Measurements from ENCODE around the gene ATP6V0A1. TPM values are rescaled to one million over a fixed set of nuclear protein-coding genes. Genes with fewer than 3 reads are reported as not detected.
A peak's percentile ranks its signal among the peaks of the same experiment; 100 is the strongest.

The ATP6V0A1 gene
- total and polyA plus RNA-seq, 7 experiments from 2014 or later, result 10.7 to 74.8 (median 17.4) TPM

DNA sequence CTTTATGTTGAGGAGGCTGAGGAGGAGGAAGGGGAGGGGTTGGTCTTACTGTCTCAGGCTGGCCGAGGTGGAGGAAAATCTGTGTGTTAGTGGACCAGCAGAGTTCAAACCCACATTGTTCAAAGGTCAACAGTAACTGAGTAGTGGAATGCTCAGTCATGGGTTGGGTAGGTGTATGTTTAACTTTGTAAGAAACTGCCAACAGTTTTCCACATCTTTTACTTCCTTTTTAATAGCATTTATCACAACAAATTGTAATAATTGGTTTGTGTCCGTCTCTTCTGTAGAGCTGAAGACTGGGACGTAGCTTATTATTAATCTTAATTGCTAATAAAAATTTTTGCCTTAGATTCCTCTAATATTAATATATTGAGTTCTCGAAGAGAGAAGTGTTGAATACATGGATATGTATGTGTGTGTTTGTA is 5.3 kb downstream of the ATP6V0A1 start:
- ChIA-PET POLR2A (interaction anchor here (0.7 to 1.3 kb wide), 2 partner anchors 23 to 128 kb away, joined by 3 read pairs; no protein-coding TSS in a partner anchor), CTCF (interaction anchor here (0.6 kb wide), 1 partner anchor 51 kb away, joined by 5 read pairs; no protein-coding TSS in a partner anchor)

DNA sequence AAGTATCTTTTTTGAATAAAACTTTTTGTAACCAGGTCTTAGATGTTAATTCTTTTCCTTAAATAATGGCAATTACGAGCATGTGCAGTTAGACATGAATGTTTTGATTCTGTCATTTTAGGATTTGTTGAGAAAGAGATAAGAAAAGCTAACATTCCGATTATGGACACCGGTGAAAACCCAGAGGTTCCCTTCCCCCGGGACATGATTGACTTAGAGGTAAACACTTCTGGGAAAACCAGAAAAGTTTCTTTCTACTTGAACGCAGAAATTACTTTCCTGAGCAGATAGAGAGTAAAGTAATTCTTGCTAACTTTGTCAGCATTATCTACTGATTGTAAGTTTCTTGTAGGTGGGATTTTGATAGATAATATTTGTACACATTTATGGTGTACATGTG is 9.2 kb downstream of the ATP6V0A1 start:
- H3K4me3 Mint-ChIP-seq, result no peak overlapping the region
- Histone ChIP-seq H3K27ac (ENCODE audit: low read depth, low read length) (no peak overlapping the region), H3K9me3 (ENCODE audit: control insufficient read depth in 2 of 3, low read length in 3 of 3) (no peaks in the 10 kb centered on the region), H3K36me3 (ENCODE audit: control insufficient read depth in 2 of 3, insufficient read depth in 3 of 3, low read length in 3 of 3) (peaks cover 0 to 34% (median 0%) of the 10 kb centered on the region in 3 experiments), H3K4me3 (ENCODE audit: low read length) (no peak overlapping the region), H3K27me3 (ENCODE audit: control insufficient read depth in 2 of 2, insufficient read depth in 2 of 2, low read length in 2 of 2) (no peaks in the 10 kb centered on the region), H3K4me1 (ENCODE audit: control insufficient read depth in 2 of 2, insufficient read depth in 2 of 2, low read length in 2 of 2) (no peaks in the 10 kb centered on the region)
- peaks cover 3 to 53% (median 26%) of the 10 kb centered on the region in 5 donors for H3K36me3 Mint-ChIP-seq
- no peak overlapping the region for H3K27ac Mint-ChIP-seq
- ChIA-PET POLR2A (no interaction called here), CTCF (no interaction called here)
- H3K9me3 Mint-ChIP-seq, result no peaks in the 10 kb centered on the region
- intact Hi-C loops (cut with micrococcal nuclease), result no loop called here
- ATAC-seq (no peak), DNase-seq (no peak)
- H3K4me1 Mint-ChIP-seq, result peaks cover 0 to 3% (median 0%) of the 10 kb centered on the region in 7 donors
- no peaks in the 10 kb centered on the region for H3K27me3 Mint-ChIP-seq

More for the DNA sequence above, 5.3 kb downstream of the ATP6V0A1 start:
- Mint-ChIP-seq H3K36me3 (peaks cover 0 to 36% (median 32%) of the 10 kb centered on the region in 5 donors), H3K27me3 (peaks cover 0 to 3% (median 0%) of the 10 kb centered on the region in 5 donors), H3K9me3 (no peaks in the 10 kb centered on the region), H3K4me1 (peaks cover 8 to 21% (median 19%) of the 10 kb centered on the region in 7 donors), H3K4me3 (no peak overlapping the region), H3K27ac (no peak overlapping the region)
- H3K9me3 ChIP-seq (ENCODE audit: control insufficient read depth in 2 of 3, low read length in 3 of 3), result no peaks in the 10 kb centered on the region
- H3K4me1 ChIP-seq (ENCODE audit: control insufficient read depth in 2 of 2, insufficient read depth in 2 of 2, low read length in 2 of 2), result peaks cover 12 to 19% of the 10 kb centered on the region in 2 donors
- intact Hi-C loops (cut with micrococcal nuclease), result no loop called here
- H3K27me3 ChIP-seq (ENCODE audit: control insufficient read depth in 2 of 2, insufficient read depth in 2 of 2, low read length in 2 of 2), result no peaks in the 10 kb centered on the region
- no peak overlapping the region for H3K27ac ChIP-seq (ENCODE audit: low read depth, low read length)
- H3K36me3 ChIP-seq (ENCODE audit: control insufficient read depth in 2 of 3, insufficient read depth in 3 of 3, low read length in 3 of 3), result peaks cover 0 to 17% (median 0%) of the 10 kb centered on the region in 3 experiments
- no peak overlapping the region for H3K4me3 ChIP-seq (ENCODE audit: low read length)
- ATAC-seq (no peak), DNase-seq (no peak)

- Mint-ChIP-seq H3K27ac (no peak overlapping the region), H3K9me3 (no peaks in the 10 kb centered on the region), H3K36me3 (peaks cover 10 to 67% (median 35%) of the 10 kb centered on the region in 5 donors), H3K4me1 (peaks cover 0 to 12% (median 6%) of the 10 kb centered on the region in 7 donors), H3K4me3 (no peak overlapping the region), H3K27me3 (no peaks in the 10 kb centered on the region)
- ChIA-PET POLR2A (no interaction called here), CTCF (no interaction called here)
- DNase-seq (no peak), ATAC-seq (no peak)
- no peaks in the 10 kb centered on the region for H3K27me3 ChIP-seq (ENCODE audit: control insufficient read depth in 2 of 2, insufficient read depth in 2 of 2, low read length in 2 of 2)
- no peaks in the 10 kb centered on the region for H3K9me3 ChIP-seq (ENCODE audit: control insufficient read depth in 2 of 3, low read length in 3 of 3)
- H3K27ac ChIP-seq (ENCODE audit: low read depth, low read length), result no peak overlapping the region
- H3K4me1 ChIP-seq (ENCODE audit: control insufficient read depth in 2 of 2, insufficient read depth in 2 of 2, low read length in 2 of 2), result no peaks in the 10 kb centered on the region
- H3K36me3 ChIP-seq (ENCODE audit: control insufficient read depth in 2 of 3, insufficient read depth in 3 of 3, low read length in 3 of 3), result peaks cover 0 to 31% (median 4%) of the 10 kb centered on the region in 3 experiments
- H3K4me3 ChIP-seq (ENCODE audit: low read length), result no peak overlapping the region
- intact Hi-C loops (cut with micrococcal nuclease), result no loop called here
These were observed 14.2 kb downstream of the ATP6V0A1 start for GRCh38 chr17:42472709-42473521.

DNA sequence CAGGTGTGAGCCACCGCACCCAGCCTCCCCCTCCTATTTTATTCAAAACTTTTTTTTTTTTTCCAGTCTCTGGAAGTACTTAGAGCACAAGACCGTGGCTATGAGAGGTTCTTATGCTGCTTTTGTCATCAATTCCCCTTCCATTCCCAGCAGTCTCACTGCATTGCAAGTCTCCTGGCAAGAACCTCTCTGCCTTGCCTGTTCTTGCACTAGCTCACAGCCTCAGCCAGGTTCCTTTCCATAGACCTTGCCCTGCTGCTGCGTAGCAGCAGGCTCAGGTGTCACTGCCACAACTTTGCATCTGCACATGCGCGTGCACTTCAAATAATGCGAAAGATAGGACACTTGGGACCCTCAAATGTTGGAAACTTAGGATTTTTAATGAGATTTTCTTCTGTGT is 15.6 kb downstream of the ATP6V0A1 start:
- no peak for ATAC-seq
- H3K9me3 Mint-ChIP-seq, result no peaks in the 10 kb centered on the region
- no peak overlapping the region for H3K27ac ChIP-seq (ENCODE audit: low read depth, low read length)
- H3K4me3 Mint-ChIP-seq, result no peak overlapping the region
- ChIA-PET CTCF (interaction anchor here (0.6 kb wide), 1 partner anchor 20 kb away, joined by 4 read pairs; no protein-coding TSS in a partner anchor), POLR2A (no interaction called here)
- H3K4me1 Mint-ChIP-seq, result peaks cover 0 to 12% (median 6%) of the 10 kb centered on the region in 7 donors
- H3K4me1 ChIP-seq (ENCODE audit: control insufficient read depth in 2 of 2, insufficient read depth in 2 of 2, low read length in 2 of 2), result no peaks in the 10 kb centered on the region
- intact Hi-C loops (cut with micrococcal nuclease), result no loop called here
- H3K27me3 Mint-ChIP-seq, result no peaks in the 10 kb centered on the region
- no peak for DNase-seq
- no peaks in the 10 kb centered on the region for H3K27me3 ChIP-seq (ENCODE audit: control insufficient read depth in 2 of 2, insufficient read depth in 2 of 2, low read length in 2 of 2)
- H3K9me3 ChIP-seq (ENCODE audit: control insufficient read depth in 2 of 3, low read length in 3 of 3), result no peaks in the 10 kb centered on the region
- H3K4me3 ChIP-seq (ENCODE audit: low read length), result no peak overlapping the region
- no peak overlapping the region for H3K27ac Mint-ChIP-seq
- H3K36me3 Mint-ChIP-seq, result peaks cover 10 to 67% (median 34%) of the 10 kb centered on the region in 5 donors
- peaks cover 0 to 31% (median 4%) of the 10 kb centered on the region in 3 experiments for H3K36me3 ChIP-seq (ENCODE audit: control insufficient read depth in 2 of 3, insufficient read depth in 3 of 3, low read length in 3 of 3)

- peaks cover 0 to 12% (median 6%) of the 10 kb centered on the region in 7 donors for H3K4me1 Mint-ChIP-seq
- POLR2A ChIA-PET, result no interaction called here
- CTCF ChIA-PET, result interaction anchor here (0.6 to 0.7 kb wide), 2 partner anchors 33 to 264 kb away, joined by 3 read pairs; no protein-coding TSS in a partner anchor
- intact Hi-C loops (cut with micrococcal nuclease), result no loop called here
- H3K4me3 ChIP-seq (ENCODE audit: low read length), result no peak overlapping the region
- H3K36me3 Mint-ChIP-seq, result peaks cover 10 to 60% (median 39%) of the 10 kb centered on the region in 5 donors
- no peaks in the 10 kb centered on the region for H3K9me3 Mint-ChIP-seq
- H3K4me3 Mint-ChIP-seq, result no peak overlapping the region
- H3K27me3 Mint-ChIP-seq, result no peaks in the 10 kb centered on the region
- no peaks in the 10 kb centered on the region for H3K27me3 ChIP-seq (ENCODE audit: control insufficient read depth in 2 of 2, insufficient read depth in 2 of 2, low read length in 2 of 2)
- H3K9me3 ChIP-seq (ENCODE audit: control insufficient read depth in 2 of 3, low read length in 3 of 3), result no peaks in the 10 kb centered on the region
- peak overlapping the region in 3 of 9 donors; percentile 25 for H3K27ac Mint-ChIP-seq
- no peak overlapping the region for H3K27ac ChIP-seq (ENCODE audit: low read depth, low read length)
- no peaks in the 10 kb centered on the region for H3K4me1 ChIP-seq (ENCODE audit: control insufficient read depth in 2 of 2, insufficient read depth in 2 of 2, low read length in 2 of 2)
- DNase-seq (no peak), ATAC-seq (no peak)
- peaks cover 0 to 26% (median 4%) of the 10 kb centered on the region in 3 experiments for H3K36me3 ChIP-seq (ENCODE audit: control insufficient read depth in 2 of 3, insufficient read depth in 3 of 3, low read length in 3 of 3)
These were observed 16.4 kb downstream of the ATP6V0A1 start for GRCh38 chr17:42475121-42475520.

GRCh38 chr17:42475835-42476234 is 17.2 kb downstream of the ATP6V0A1 start:
- Mint-ChIP-seq H3K9me3 (no peaks in the 10 kb centered on the region), H3K4me3 (no peak overlapping the region), H3K27me3 (no peaks in the 10 kb centered on the region), H3K27ac (peak overlapping the region in 2 of 9 donors; percentile 6 to 25), H3K36me3 (peaks cover 10 to 55% (median 41%) of the 10 kb centered on the region in 5 donors), H3K4me1 (peaks cover 0 to 12% (median 6%) of the 10 kb centered on the region in 7 donors)
- ATAC-seq (no peak), DNase-seq (no peak)
- intact Hi-C loops (cut with micrococcal nuclease), result no loop called here
- Histone ChIP-seq H3K9me3 (ENCODE audit: control insufficient read depth in 2 of 3, low read length in 3 of 3) (no peaks in the 10 kb centered on the region), H3K4me3 (ENCODE audit: low read length) (no peak overlapping the region), H3K4me1 (ENCODE audit: control insufficient read depth in 2 of 2, insufficient read depth in 2 of 2, low read length in 2 of 2) (no peaks in the 10 kb centered on the region), H3K36me3 (ENCODE audit: control insufficient read depth in 2 of 3, insufficient read depth in 3 of 3, low read length in 3 of 3) (peaks cover 0 to 25% (median 4%) of the 10 kb centered on the region in 3 experiments), H3K27ac (ENCODE audit: low read depth, low read length) (no peak overlapping the region), H3K27me3 (ENCODE audit: control insufficient read depth in 2 of 2, insufficient read depth in 2 of 2, low read length in 2 of 2) (no peaks in the 10 kb centered on the region)
- POLR2A ChIA-PET, result no interaction called here
- CTCF ChIA-PET, result no interaction called here

Measured in naive thymus-derived CD4-positive, alpha-beta T cell (primary cell).